GM18868 (cell line): ENCODE measurements around the gene NBDY.
A peak's percentile ranks its signal among the peaks of the same experiment; 100 is the strongest.
"Not testable (repeated sequence)": the region's sequence is repeated elsewhere in the genome, so short reads cannot be mapped to it uniquely, and the experiment has no call there.

Experiments
- ATAC-seq: cut with Tn5 transposase; IDR thresholded peaks from one replicate; pipeline ENCODE4 v1.9.1; 2021; ENCODE audit warnings: mild to moderate bottlenecking, moderate library complexity; ENCODE audit not compliant: unreplicated experiment

Gene NBDY

GRCh38 chrX:56764153-56764974, 35.3 kb downstream of the NBDY start:
- ATAC-seq = peak; percentile 62

- peak; percentile 41 for ATAC-seq
Observed at GRCh38 chrX:56764975-56765791, 36.1 kb downstream of the NBDY start.

- ATAC-seq = no peak
Observed at GRCh38 chrX:56765811-56766553, 36.9 kb downstream of the NBDY start.

GRCh38 chrX:56766554-56767347, 37.7 kb downstream of the NBDY start:
- ATAC-seq = no peak

GRCh38 chrX:56767348-56768119, 38.5 kb downstream of the NBDY start:
- not testable (repeated sequence) for ATAC-seq

GRCh38 chrX:56768120-56768660, 39.1 kb downstream of the NBDY start:
- not testable (repeated sequence) for ATAC-seq

GRCh38 chrX:56772675-56773521, 43.9 kb downstream of the NBDY start:
- not testable (repeated sequence) for ATAC-seq

GRCh38 chrX:56773522-56774060, 44.5 kb downstream of the NBDY start:
- ATAC-seq = not testable (repeated sequence)

GRCh38 chrX:56778099-56778923, 49.3 kb downstream of the NBDY start:
- ATAC-seq = not testable (repeated sequence)

GRCh38 chrX:56778924-56779468, 50.0 kb downstream of the NBDY start:
- not testable (repeated sequence) for ATAC-seq

- not testable (repeated sequence) for ATAC-seq
Observed at GRCh38 chrX:56780681-56781649, 51.9 kb downstream of the NBDY start.

- ATAC-seq = no peak
Observed at GRCh38 chrX:56782352-56782751, 53.3 kb downstream of the NBDY start.

GRCh38 chrX:56782791-56783449, 53.9 kb downstream of the NBDY start:
- ATAC-seq = no peak

- ATAC-seq = no peak
Observed at GRCh38 chrX:56783450-56783831, 54.4 kb downstream of the NBDY start.

GRCh38 chrX:56783996-56784620, 55.1 kb downstream of the NBDY start:
- ATAC-seq = no peak
